NT2/D1 (cell line): ENCODE results near the gene SEC63.
"Not testable (repeated sequence)": the region's sequence is repeated elsewhere in the genome, so short reads cannot be mapped to it uniquely, and the experiment has no call there.

Experiments
- DNase-seq: peaks from one replicate; pipeline ENCODE4 v3.0.0-alpha.2; 2011; ENCODE audit warnings: low read depth, low spot score
- H3K27me3 ChIP-seq: 2 replicates; pipeline ENCODE4 v1.6.0; 2011; ENCODE audit warnings: mild to moderate bottlenecking; ENCODE audit not compliant: insufficient read length, insufficient read depth
- H3K36me3 ChIP-seq: 2 replicates; pipeline ENCODE4 v1.6.1; 2011; ENCODE audit warnings: mild to moderate bottlenecking, low read length, mixed read lengths; ENCODE audit not compliant: insufficient read depth, insufficient read length
- H3K4me1 ChIP-seq: 2 replicates; pipeline ENCODE4 v1.5.1; 2011; ENCODE audit not compliant: insufficient read depth, insufficient read length
- H3K4me3 ChIP-seq: 2 replicates; pipeline ENCODE4 v1.5.1; 2011; ENCODE audit warnings: low read depth; ENCODE audit not compliant: insufficient read length
- H3K9ac ChIP-seq: 2 replicates; pipeline ENCODE4 v1.6.0; 2011; ENCODE audit warnings: low read depth; ENCODE audit not compliant: insufficient read length
- H3K9me3 ChIP-seq: 2 replicates; pipeline ENCODE4 v1.5.1; 2011; ENCODE audit warnings: mild to moderate bottlenecking, low read length; ENCODE audit not compliant: insufficient read depth
- SUZ12 ChIP-seq: IDR thresholded peaks from 2 replicates; pipeline ENCODE4 v1.6.1; 2011; ENCODE audit not compliant: insufficient read length, insufficient read depth; ENCODE audit errors: extremely low read depth
- YY1 ChIP-seq: IDR thresholded peaks from 2 replicates; pipeline ENCODE4 v1.6.1; 2011; ENCODE audit not compliant: insufficient read length, insufficient read depth
- ZNF274 ChIP-seq: IDR thresholded peaks from 2 replicates; pipeline ENCODE4 v1.6.1; 2011; ENCODE audit warnings: mild to moderate bottlenecking, low read depth, low read length

The SEC63 gene

GRCh38 chr6:107864226-107865127 lies 93.5 kb downstream of the SEC63 start:
- no peak for DNase-seq
- no peak overlapping the region for H3K9ac ChIP-seq
- H3K4me1 ChIP-seq = peaks cover 2% of the 10 kb centered on the region
- TF ChIP-seq ZNF274 (no peak), YY1 (no peak), SUZ12 (no peak)
- H3K27me3 ChIP-seq = no peaks in the 10 kb centered on the region
- H3K4me3 ChIP-seq = no peak overlapping the region
- no peaks in the 10 kb centered on the region for H3K36me3 ChIP-seq
- no peaks in the 10 kb centered on the region; the same call in 1 of the 2 replicates for H3K9me3 ChIP-seq

DNA sequence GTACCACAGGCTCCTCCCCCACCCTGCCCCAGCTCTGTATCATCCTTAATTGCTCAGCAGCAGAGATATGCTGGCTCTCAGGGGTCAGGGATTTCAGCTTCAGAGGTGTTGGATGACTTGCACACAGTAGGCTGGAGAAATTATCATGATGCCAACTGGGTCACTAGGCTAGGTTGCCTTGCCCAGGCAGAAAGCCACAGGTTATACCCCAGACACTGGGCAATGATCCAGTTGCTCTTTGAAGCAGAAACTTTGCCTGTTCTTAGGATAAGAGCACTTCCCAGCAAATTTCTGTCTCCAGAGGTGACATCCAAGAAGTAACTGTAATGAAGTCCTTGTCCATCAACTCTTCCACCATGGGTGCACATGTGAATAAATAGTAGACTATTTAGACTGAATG lies 95.6 kb downstream of the SEC63 start:
- TF ChIP-seq SUZ12 (no peak), YY1 (no peak), ZNF274 (no peak)
- no peaks in the 10 kb centered on the region; the same call in 1 of the 2 replicates for H3K9me3 ChIP-seq
- H3K4me1 ChIP-seq = peaks cover 2% of the 10 kb centered on the region
- H3K4me3 ChIP-seq = no peak overlapping the region
- H3K36me3 ChIP-seq = no peaks in the 10 kb centered on the region
- DNase-seq = no peak
- no peaks in the 10 kb centered on the region for H3K27me3 ChIP-seq
- no peak overlapping the region for H3K9ac ChIP-seq

GRCh38 chr6:107860963-107861362 lies 97.0 kb downstream of the SEC63 start:
- not testable (repeated sequence) for DNase-seq, H3K27me3 ChIP-seq, H3K9ac ChIP-seq, H3K4me3 ChIP-seq, H3K36me3 ChIP-seq, H3K9me3 ChIP-seq, H3K4me1 ChIP-seq

DNA sequence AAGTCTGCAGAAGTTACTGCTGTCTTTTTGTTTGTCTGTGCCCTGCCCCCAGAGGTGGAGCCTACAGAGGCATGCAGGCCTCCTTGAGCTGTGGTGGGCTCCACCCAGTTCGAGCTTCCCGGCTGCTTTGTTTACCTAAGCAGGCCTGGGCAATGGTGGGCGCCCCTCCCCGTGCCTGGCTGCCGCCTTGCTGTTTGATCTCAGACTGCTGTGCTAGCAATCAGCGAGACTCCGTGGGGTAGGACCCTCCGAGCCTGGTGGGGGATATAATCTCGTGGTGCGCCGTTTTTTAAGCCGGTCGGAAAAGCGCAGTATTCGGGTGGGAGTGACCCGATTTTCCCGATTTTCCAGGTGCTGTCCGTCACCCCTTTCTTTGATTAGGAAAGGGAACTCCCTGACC lies 97.9 kb downstream of the SEC63 start:
- not testable (repeated sequence) for H3K4me1 ChIP-seq, DNase-seq, H3K36me3 ChIP-seq, H3K9me3 ChIP-seq, H3K27me3 ChIP-seq, H3K9ac ChIP-seq
- H3K4me3 ChIP-seq = peak overlapping the region; percentile 26

DNA sequence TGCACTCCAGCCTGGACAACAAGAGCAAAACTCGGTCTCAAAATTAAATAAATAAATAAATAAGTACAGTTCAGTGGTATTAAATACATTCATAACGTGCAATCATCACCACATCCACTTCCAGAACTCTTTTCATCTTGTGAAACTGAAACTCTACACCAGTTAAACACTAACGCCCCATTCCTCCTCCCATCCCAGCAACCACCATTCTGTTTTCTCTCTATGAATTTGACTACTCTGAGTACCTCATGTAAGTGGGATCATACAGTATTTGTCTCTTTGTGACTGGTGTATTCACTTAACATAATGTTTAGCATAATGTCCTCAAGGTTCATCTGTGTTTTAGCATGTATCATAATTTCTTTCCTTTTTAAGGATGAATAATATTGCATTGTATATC lies 104.8 kb downstream of the SEC63 start:
- Histone ChIP-seq H3K4me3 (no peak overlapping the region), H3K27me3 (peaks cover 6% of the 10 kb centered on the region), H3K36me3 (no peaks in the 10 kb centered on the region), H3K9me3 (no peaks in the 10 kb centered on the region), H3K4me1 (no peaks in the 10 kb centered on the region), H3K9ac (no peak overlapping the region)
- DNase-seq = no peak
- TF ChIP-seq YY1 = no peak
- no peak for TF ChIP-seq ZNF274
- TF ChIP-seq SUZ12 = no peak

- TF ChIP-seq ZNF274 (no peak), SUZ12 (no peak), YY1 (no peak)
- Histone ChIP-seq H3K9ac (no peak overlapping the region), H3K27me3 (peaks cover 8% of the 10 kb centered on the region), H3K4me3 (no peak overlapping the region), H3K36me3 (no peaks in the 10 kb centered on the region), H3K9me3 (no peaks in the 10 kb centered on the region), H3K4me1 (no peaks in the 10 kb centered on the region)
- no peak for DNase-seq
Measured at GRCh38 chr6:107849325-107849724, 108.7 kb downstream of the SEC63 start.

DNA sequence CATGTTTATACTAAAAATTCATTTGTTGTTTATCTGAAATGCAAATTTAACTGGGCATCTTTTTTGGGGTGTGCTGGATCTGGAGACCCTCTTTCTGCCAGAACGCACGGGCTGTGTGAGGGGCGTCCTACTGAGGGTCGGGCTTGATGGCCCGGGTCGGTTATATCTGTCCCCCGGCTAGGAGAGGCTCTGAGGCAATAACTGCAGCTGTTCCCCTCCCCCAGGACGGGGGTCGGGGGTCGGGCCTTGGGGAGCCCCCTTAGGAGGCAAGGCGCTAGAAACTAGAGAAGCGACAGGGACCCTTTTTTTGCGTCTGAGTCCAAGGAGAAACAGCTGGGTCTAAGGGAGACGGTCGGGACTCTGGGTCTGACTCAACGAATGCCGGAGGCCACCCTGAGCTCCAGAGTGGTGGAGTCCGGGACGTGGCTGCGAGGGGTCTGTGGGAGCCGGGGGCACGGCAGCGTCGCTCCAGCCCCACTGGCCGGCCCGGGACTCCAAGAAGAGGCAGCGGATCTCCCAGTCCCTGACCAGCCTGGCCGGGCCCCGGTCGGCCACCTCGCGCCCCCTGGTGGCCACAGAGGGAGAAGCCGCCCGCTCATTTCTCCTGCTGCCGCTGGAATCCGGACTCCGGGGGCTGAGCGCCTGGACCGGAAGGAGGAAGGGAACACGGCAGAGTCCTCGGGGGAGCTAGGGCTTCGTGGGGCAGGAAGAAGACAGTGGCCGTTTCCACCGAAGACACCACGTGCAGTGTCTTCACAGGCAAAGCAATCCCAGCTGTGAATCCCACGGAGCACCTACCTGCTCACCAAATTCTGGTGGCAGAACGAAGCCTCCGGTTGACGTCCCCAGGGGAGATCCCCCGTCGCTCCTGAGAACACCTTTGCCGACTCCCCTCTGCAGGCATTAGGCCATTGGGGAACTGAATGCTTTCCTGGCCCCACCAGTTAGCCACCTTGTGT lies 109.9 kb downstream of the SEC63 start:
- Histone ChIP-seq H3K4me3 (peak overlapping the region; percentile 66), H3K36me3 (no peaks in the 10 kb centered on the region), H3K9me3 (no peaks in the 10 kb centered on the region), H3K27me3 (peaks cover 8% of the 10 kb centered on the region), H3K9ac (peak overlapping the region; percentile 85), H3K4me1 (no peaks in the 10 kb centered on the region)
- TF ChIP-seq YY1 = no peak
- no peak for TF ChIP-seq SUZ12
- no peak for TF ChIP-seq ZNF274
- peak; percentile 63 for DNase-seq
